HL-60 (cell line): ENCODE measurements around the gene TYMP.

Experiments used
- CTCF ChIP-seq: IDR thresholded peaks from one replicate; pipeline ENCODE4 v1.5.1; 2011; ENCODE audit warnings: low read length, control low read depth, inconsistent platforms; ENCODE audit not compliant: insufficient read depth
- GABPA ChIP-seq: IDR thresholded peaks from 2 replicates; pipeline ENCODE4 v1.6.1; 2012; ENCODE audit warnings: low read depth
- POLR2AphosphoS5 ChIP-seq: IDR thresholded peaks from 2 replicates; pipeline ENCODE4 v1.6.1; 2012; ENCODE audit warnings: low read depth
- REST ChIP-seq: IDR thresholded peaks from 2 replicates; pipeline ENCODE4 v1.6.1; 2012; ENCODE audit warnings: low read depth; ENCODE audit not compliant: insufficient replicate concordance
- SPI1 ChIP-seq: IDR thresholded peaks from 2 replicates; pipeline ENCODE4 v1.6.1; 2012; ENCODE audit warnings: low read depth, mild to moderate bottlenecking, borderline replicate concordance

- TF ChIP-seq CTCF (no peak), POLR2AphosphoS5 (0 out of 2 replicates have a peak, but pooled peaks have one; percentile 35), SPI1 (no peak), REST (no peak), GABPA (no peak)
Observed at GRCh38 chr22:50542416-50542927, 12.7 kb upstream of the TYMP start.
